ENCODE results near the gene CEP97.
"Not testable (repeated sequence)": the region's sequence is repeated elsewhere in the genome, so short reads cannot be mapped to it uniquely, and the experiment has no call there.

CEP97 gene, protein sequence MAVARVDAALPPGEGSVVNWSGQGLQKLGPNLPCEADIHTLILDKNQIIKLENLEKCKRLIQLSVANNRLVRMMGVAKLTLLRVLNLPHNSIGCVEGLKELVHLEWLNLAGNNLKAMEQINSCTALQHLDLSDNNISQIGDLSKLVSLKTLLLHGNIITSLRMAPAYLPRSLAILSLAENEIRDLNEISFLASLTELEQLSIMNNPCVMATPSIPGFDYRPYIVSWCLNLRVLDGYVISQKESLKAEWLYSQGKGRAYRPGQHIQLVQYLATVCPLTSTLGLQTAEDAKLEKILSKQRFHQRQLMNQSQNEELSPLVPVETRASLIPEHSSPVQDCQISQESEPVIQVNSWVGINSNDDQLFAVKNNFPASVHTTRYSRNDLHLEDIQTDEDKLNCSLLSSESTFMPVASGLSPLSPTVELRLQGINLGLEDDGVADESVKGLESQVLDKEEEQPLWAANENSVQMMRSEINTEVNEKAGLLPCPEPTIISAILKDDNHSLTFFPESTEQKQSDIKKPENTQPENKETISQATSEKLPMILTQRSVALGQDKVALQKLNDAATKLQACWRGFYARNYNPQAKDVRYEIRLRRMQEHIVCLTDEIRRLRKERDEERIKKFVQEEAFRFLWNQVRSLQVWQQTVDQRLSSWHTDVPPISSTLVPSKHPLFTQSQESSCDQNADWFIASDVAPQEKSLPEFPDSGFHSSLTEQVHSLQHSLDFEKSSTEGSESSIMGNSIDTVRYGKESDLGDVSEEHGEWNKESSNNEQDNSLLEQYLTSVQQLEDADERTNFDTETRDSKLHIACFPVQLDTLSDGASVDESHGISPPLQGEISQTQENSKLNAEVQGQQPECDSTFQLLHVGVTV

DNA sequence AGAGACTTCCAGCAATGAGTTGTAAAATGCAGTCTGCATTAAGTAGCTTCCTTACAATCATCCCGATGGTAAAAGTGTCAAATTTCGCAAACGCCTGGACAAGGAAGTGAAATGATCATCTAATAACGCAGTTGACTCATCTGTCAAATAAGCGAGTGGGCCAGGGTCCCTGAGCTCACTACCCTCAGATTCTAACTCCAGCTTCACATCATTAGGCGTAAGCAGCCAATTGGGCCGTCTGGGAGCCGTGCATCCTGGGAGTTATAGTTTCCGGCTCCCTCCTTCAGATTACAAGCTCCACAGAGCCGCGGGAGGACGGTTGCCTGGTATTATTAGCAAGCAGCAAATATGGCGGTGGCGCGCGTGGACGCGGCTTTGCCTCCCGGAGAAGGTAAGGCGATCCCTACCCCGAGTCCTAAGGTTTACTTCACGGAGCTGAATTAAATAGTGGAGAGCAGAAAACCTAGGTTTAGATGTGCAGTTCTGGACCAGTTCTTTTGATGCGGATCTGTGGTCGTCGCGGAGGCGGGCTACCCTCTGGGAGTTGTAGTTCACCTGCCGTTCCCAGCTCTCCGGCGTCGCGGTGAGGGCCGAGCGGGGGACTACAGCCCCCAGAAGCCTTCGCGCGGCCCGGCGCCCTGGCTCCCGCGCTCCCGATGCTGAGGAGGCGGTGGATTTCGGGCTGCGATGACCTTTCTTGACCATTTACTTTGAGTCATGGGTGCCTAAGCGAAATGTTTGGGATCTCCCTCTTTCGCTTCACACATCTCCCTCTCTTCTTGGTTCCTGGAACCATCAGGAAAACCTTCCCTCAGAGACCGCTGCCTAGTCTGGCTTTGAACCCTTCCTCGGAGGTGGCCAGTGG lies at the start of gene CEP97:
Gene CEP97 (plus strand): TSS at position 286 of the 865 bp plus-strand sequence. CDS start 63 bp downstream, at position 349.
- peak; percentile 89 to 93 for DNase-seq

DNA sequence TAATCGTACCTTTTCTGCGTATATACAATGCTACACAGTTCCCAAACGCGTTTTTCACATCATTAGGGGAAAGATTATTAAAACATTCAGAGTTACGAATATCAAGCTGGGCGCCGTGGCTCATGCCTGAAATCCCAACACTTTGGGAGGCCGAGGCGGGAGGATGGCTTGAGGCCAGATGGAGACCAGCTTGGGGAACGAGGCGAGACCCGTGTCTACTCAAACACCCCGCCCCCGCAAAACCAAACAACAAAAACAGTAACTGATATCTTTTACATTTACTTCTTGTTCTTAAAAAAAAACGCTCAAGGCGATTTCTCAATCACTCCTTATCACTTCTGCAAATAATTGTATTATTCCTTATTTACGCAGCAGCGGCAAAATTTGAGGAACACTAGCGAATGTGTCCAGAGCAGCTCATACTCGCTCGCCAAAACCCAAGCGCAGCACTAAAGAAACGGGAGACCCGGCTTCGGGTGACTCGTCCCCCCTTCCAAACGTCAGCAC lies 48.7 kb upstream of the CEP97 start:
- DNase-seq: no peak

DNA sequence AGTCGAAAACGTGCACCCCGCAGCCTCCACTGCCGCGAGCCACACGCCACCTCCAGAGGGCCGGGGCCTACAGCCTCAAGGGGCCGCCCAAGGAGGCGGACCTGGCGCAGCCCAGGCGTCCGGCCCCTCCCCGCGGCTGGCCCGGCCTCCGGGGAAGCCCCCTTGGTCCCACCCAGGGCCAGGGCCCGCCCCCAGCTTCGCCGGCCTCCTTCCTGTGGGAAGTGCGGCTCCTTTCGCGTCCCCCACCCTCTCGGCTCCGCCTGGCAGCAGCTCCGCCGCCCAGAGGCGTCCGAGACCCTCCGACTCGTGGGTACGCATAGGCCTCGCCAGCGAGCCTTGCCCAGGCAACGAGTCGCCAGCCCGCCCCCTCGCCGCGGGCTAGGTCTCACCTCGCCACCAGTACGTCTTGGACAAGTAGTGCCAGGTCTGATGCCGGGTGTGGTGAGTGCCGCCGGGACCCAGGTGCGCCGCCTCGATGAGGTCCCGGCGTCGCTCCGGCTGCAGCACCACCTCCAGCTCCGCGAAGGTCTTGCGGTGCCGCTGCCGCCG lies 48.1 kb upstream of the CEP97 start:
- DNase-seq: no peak

DNA sequence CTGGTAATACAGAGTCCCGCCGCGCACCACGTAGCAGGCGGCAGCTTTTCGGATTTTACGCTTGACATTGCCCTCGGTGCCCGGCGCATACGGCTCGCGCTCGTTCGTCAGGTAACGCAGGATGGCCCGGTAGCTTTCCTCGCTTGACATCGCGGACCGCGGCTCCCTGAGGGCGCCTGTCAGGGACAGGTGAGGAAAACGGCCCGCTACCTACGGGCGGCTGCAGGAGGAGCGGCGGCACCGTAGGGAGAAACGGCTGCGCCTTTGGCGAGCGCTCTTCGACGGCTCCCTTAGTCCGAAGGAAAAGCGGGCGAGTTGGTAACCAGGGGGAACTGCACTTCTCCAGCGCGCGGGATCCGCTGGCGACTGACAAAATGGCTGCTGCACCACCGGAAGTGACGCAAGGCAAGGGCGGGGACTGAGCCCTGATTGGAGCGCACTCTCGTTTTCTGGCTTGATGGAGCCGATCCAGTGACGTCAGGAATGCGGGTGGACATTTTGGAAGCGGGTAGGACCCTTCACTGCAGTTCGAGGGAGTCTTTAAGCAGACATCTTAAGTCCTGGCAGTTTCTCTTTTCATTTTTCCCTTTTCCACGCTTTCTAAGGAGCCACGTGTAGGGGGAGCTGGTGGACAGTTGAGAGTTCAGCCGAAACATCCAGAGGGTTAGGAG lies 47.5 kb upstream of the CEP97 start, which contains the start of gene ZBTB11:
Gene ZBTB11 (minus strand): TSS at position 368 of the 671 bp plus-strand sequence. CDS start 218 bp downstream, at position 150.
- no peak for DNase-seq

DNA sequence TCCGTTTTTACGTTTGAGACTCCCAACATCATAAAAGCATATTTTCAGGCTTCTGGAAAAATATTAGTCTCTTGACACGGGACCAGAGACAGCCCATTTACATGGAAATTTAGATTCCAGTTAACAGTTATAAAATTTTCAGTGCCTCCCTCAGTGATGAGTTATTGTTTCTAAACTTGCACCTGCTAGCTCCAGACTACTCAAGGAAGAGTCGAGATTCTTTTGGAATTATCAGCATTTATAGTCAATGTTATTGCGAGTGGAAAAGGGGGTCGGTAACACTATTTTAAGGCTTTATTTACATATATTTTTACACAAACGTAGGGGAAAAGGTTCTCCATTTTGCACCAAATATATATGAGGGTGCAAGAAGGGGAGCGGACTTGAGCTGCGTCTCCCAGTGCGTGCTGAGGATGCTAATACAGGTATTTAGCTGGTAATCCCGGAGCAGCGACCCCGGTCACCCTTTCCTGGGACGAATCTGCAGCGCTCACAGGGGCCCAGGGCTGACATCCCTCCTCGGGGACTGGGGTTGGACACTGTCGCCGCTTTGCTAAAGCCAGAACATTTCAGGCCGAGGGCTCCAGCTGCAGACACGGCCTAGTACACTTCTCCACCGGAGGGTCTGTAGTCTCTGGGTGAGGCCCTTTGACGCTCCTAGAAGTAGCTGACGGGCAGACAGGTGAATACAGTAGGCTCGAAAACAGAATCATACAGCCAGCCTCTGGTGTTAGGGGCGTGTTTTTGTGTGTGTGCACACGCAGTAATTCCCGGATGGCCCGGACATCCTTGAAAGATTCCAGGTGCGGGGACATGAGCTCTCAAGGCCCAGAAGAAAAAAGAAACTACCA lies 46.8 kb upstream of the CEP97 start:
- DNase-seq: no peak

DNA sequence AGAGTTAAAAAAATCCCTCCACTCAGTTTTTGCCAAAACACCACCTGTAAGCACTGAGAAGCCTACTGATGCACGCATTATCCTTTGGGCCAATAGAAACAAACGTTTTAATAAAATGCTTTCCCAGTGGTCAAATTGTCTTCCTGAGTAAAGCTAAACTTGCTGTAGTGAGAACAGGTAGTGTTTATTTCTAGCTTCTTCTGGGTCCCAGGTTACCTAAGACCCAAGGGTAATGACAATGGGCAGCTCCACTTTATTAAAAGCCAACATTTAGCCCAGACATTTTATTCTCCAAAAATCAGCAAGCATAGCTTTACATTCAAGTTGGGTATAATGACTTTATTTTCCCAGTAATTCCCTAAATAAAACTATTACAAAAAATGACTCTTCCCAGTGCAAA lies 45.6 kb upstream of the CEP97 start:
- DNase-seq: not testable (repeated sequence)

DNA sequence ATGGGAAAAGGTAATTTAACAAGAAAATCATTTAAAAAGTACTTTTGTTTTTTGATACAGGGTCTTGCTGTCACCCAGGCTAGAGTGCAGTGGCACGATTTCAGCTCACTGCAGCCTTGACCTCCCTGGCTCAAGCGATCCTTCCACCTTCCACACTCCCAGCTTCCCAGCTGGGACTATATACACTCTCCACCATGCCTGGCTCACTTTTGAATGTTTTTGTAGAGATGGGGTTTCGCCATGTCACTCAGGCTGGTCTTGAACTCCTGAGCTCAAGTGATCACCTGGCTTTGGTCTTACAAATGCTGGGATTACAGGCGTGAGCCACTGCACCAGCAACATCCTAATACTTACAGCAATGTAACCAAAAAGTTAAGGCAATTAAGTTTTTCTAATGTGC lies 43.9 kb upstream of the CEP97 start:
- no peak for DNase-seq

DNA sequence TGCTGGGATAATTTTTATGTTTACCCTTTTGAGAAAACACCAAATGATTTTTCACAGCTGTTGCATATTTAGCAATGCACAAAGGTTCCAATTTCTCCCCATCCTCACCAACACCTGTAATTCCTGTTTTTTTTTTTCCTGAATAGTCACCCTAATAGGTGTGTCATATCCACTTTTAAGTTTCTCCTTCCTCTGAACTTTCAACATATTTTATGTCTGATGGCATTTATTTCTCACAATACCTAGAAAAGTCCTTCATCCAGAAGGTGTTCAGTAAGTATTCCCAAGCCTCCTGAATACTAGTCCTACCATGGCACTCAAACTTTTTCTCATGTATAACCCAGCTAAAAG lies 39.4 kb upstream of the CEP97 start:
- no peak for DNase-seq

DNA sequence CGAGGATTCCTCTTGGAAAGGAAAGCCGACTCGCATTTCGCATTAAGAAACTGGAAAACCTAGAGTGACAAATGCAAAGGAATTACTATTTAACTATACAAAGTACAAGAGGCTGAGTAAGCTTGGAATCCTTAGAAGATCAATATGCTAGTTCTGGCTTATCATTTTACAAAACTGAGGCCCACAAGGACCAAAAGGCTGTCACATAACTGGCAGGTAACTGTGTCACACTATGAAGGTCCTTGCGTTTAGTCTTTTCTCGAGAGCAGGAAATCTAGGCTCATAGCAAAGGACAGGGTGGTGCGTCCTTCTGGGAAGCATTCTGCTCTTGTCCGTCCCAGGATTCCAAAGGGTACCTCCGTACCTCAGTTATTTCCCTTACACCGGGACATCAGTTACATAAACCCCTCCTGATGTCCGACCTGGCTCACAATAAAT lies 38.5 kb upstream of the CEP97 start:
- no peak for DNase-seq

DNA sequence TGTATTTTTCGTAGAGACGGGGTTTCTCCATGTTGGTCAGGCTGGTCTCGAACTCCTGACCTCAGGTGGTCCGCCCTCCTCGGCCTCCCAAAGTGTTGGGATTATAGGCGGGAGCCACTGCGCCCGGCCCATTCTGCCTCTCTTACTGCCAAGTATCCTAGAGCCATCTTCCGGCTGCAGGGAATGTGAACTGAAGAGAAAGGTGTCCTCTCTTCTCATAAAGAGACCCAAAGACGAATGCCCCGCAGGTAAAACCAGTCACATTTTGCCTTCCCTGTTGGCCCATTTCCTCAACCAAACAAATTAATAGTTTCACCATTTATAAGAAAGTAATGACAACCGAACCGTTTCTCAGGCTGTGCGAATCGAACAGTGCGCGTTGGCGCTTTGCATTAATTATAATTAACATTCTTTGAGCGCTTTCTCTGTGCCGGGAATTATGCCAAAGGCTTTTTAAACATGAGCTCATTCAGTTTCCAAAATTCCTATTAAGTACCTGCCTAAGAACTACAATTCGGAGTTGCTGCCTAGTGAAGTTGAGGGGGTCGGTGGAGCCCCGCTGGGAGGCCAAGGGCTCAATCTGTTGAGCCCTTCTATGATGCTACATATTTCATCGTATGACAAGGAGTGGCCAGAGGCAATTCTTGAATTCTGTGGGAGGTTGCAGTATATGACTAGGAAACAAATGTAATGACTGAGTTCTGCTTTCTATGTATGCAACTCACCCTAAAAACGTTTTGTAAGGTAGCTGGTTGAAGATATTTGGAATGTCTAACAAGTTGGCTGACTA lies 37.1 kb upstream of the CEP97 start:
- no peak for DNase-seq

DNA sequence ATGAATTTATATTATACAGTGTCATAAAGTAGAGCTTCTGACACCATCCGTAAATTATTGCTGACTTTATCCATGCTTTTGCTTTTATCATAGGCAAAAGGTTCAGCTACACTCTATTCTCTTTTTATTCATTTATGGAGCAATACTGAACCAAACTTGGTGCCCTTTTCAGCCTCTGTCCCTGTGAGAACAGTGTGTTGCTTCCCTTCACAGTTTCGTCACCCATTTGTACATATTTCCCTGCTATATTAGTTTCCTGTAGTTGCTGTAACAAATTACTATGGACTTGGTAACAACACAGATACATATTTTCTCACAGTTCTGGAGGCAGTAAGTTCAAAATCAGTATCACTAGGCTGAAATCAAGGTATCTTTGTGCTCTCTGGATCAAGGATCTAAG lies 35.1 kb upstream of the CEP97 start:
- DNase-seq: no peak

DNA sequence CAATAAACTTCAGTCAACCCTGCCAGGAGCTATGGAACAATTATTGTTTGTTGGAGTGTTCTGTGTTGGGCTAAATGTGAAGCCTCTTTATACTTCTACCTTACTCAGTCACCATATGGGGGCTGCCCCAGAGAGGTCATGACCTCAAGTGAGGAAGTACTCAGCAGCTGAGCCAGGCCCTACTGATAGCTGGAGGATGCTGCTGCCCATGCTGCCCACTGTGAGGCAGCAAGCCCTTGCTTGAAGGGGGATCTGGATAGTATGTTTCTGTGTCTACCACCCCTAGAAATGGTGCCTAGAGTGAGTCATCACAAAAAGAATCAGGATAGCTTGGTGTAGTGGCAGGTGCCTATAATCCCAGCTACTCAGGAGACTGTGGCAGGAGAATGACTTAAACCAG lies 33.4 kb upstream of the CEP97 start:
- no peak for DNase-seq

DNA sequence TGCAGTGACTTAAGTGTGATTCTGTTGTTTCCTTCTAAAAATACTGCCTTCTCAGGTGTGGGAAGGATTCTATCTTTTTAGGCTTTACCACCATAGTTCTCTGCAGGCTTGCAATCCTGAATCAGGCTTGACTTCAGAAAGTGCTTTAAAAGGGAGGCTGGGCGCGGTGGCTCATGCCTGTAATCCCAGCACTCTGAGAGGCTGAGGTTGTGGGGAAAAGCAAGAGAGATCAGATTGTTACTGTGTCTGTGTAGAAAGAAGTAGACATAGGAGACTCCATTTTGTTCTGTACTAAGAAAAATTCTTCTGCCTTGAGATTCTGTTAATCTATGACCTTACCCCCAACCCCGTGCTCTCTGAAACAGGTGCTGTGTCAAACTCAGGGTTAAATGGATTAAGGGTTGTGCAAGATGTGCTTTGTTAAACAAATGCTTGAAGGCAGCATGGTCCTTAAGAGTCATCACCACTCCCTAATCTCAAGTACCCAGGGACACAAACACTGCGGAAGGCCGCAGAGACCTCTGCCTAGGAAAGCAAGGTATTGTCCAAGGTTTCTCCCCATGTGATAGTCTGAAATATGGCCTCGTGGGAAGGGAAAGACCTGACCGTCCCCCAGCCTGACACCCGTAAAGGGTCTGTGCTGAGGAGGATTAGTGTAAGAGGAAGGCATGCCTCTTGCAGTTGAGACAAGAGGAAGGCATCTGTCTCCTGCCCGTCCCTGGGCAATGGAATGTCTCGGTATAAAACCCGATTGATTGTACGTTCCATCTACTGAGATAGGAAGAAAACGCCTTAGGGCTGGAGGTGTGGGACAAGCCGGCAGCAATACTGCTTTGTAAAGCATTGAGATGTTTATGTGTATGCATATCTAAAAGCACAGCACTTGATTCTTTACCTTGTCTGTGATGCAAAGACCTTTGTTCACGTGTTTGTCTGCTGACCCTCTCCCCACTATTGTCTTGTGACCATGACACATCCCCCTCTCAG lies 32.4 kb upstream of the CEP97 start:
- not testable (repeated sequence) for DNase-seq

DNA sequence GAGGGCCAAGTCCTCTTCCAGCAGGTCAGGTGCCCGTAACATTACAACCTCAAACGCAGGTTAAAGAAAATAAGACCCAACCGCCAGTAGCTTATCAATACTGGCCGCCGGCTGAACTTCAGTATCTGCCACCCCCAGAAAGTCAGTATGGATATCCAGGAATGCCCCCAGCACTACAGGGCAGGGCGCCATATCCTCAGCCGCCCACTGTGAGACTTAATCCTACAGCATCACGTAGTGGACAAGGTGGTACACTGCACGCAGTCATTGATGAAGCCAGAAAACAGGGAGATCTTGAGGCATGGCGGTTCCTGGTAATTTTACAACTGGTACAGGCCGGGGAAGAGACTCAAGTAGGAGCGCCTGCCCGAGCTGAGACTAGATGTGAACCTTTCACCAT lies 30.9 kb upstream of the CEP97 start:
- DNase-seq: not testable (repeated sequence)

DNA sequence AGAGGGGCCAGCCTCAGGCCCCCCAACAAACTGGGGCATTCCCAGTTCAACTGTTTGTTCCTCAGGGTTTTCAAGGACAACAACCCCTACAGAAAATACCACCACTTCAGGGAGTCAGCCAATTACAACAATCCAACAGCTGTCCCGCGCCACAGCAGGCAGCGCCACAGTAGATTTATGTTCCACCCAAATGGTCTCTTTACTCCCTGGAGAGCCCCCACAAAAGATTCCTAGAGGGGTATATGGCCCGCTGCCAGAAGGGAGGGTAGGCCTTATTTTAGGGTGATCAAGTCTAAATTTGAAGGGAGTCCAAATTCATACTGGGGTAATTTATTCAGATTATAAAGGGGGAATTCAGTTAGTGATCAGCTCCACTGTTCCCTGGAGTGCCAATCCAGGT lies 29.6 kb upstream of the CEP97 start:
- not testable (repeated sequence) for DNase-seq

DNA sequence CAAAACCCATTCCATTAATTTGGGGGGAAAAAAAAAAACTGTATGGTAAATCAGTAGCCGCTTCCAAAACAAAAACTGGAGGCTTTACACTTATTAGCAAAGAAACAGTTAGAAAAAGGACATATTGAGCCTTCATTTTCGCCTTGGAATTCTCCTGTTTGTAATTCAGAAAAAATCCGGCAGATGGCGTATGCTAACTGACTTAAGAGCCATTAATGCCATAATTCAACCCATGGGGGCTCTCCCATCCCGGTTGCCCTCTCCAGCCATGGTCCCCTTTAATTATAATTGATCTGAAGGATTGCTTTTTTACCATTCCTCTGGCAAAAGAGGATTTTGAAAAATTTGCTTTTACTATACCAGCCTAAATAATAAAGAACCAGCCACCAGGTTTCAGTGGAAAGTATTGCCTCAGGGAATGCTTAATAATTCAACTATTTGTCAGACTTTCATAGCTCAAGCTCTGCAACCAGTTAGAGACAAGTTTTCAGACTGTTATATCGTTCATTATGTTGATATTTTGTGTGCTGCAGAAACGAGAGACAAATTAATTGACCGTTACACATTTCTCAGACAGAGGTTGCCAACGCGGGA lies 28.5 kb upstream of the CEP97 start:
- DNase-seq: no peak

DNA sequence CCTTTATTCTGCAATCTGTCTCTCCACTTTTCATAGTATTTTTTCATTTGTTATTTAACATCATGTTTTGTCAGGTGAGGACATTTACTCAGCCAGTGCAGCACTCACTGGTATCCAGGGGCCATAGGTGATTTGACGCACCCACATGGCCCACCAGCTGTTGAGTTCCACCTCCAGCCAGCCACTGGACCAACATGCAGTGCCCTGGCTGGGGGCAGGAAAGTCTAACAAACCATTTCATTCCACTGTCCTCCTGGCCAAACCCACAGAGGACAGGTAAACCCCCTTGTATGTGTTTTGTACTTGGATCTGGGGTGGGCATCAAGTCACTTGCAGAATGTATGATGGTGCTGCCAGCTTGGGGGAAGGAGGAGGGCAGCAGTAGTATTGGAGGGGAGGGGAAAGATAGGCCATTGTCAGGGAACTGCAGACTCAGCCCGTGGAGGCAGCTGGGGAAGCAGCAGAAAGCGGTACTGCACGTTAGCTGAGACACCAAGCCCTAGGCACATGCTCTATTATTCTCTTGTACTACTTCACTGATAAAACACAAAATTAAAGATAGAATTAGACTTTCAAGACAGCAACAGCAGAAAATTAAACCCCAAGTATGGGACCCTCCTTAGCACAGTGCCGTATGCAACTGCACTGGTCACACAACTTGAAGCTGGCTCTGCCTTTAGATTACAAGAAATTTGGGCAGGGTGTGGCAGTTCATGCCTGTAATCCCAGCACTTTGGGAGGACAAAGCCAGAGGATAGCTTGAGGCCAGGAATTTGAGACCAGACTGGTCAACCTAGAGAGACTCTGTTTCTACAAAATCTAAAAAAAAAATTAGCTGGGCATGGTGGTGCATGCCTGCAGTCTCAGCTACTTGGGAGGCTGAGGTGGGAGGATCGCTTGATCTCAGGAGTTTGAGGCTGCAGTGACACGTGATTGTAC lies 22.4 kb upstream of the CEP97 start:
- DNase-seq: no peak
